ENCODE data around the gene UCKL1. TPM values are rescaled to one million over a fixed set of nuclear protein-coding genes. Genes with fewer than 3 reads are reported as not detected.
A peak's percentile ranks its signal among the peaks of the same experiment; 100 is the strongest.
"Not testable (repeated sequence)": the region's sequence is repeated elsewhere in the genome, so short reads cannot be mapped to it uniquely, and the experiment has no call there.

Gene UCKL1
- total RNA-seq, 3 donors from 2014 or later: 24.2 to 44.9 (median 36.3) TPM

DNA sequence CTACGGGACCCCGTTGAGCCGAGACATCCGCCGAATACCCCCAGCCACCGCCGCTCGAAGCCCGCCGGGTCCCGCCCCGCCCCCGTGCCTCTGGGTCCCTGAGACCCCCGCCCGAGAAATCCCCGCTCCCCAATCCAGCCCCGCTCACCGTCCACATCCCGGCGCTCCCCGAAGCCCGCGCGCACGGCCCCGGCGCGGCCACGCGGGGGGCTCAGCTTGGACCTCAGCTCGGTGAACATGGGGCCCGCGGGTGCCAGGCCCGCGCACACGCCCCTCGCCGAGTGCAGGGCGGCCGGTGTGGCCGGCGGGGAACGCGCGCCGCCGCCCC is 23.0 kb upstream of the UCKL1 start:
- H3K4me3 ChIP-seq: peak overlapping the region; percentile 42 to 99 (median 81)
- no peaks in the 10 kb centered on the region for H3K36me3 ChIP-seq
- no peak for TF ChIP-seq POLR2A (IDR thresholded peaks at IDR 0.05)
- TF ChIP-seq, protein P1, sequence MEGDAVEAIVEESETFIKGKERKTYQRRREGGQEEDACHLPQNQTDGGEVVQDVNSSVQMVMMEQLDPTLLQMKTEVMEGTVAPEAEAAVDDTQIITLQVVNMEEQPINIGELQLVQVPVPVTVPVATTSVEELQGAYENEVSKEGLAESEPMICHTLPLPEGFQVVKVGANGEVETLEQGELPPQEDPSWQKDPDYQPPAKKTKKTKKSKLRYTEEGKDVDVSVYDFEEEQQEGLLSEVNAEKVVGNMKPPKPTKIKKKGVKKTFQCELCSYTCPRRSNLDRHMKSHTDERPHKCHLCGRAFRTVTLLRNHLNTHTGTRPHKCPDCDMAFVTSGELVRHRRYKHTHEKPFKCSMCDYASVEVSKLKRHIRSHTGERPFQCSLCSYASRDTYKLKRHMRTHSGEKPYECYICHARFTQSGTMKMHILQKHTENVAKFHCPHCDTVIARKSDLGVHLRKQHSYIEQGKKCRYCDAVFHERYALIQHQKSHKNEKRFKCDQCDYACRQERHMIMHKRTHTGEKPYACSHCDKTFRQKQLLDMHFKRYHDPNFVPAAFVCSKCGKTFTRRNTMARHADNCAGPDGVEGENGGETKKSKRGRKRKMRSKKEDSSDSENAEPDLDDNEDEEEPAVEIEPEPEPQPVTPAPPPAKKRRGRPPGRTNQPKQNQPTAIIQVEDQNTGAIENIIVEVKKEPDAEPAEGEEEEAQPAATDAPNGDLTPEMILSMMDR (IDR thresholded peaks at IDR 0.05): no peak
- TF ChIP-seq POLR2AphosphoS5 (IDR thresholded peaks at IDR 0.05): no peak
- no peak for DNase-seq (ENCODE audit: low spot score in 2 of 2)
- intact Hi-C loops (cut with DNase I; ENCODE audit: low total_unique reads): loop anchor here (10.0 kb wide), 1 partner anchor 84 kb away; the partner anchor contains the start of gene DNAJC5
- H3K9me3 ChIP-seq: no peaks in the 10 kb centered on the region
- H3K27me3 ChIP-seq: no peaks in the 10 kb centered on the region
- peaks cover 13 to 29% of the 10 kb centered on the region in 2 donors for H3K4me1 ChIP-seq
- H3K27ac ChIP-seq: peak overlapping the region; percentile 66 to 85

DNA sequence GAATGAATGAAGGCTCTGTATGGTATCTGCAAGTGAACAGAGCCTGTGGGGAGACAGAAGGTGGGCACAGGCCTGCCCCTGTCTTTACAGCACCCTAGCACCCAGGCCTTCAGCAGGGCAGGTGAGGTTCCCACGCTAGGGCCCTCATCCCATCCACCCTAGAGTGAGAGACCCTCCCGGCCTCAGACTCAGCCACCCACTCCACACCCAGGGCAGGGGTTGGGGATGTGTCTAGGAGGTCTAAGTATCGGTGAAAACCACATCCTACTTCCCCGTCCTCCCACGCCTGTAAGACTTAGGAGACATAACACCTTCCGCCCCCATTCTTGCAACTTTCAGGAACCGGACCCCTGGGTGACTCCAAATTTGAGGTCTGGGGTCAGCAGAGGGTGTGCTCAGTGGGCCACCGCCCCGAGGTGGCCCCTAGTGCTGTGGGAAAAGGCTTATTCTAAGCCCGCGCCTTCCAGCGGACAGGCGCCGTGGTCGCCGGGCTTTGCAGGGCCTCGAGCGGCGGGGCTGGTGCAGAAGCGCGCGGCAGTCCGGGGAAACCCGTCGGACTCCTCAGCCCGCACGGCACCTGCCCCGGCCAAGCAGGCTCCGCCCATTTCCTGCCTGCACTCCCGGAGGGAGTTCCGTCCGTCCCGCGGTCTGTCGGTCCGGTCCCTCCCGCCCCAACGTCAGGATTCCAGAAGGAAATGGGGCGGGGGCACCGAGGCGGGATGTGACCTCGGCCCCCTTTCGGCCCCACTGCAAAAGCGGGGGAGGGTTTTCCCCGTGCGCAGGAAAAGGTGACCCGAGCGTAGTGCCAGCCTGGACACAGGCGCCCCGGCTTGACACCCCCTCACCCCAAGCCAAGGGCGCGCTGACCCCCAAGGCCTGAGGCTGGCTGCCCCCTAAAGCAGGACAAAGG is 22.4 kb upstream of the UCKL1 start:
- intact Hi-C loops (cut with DNase I; ENCODE audit: low total_unique reads): loop anchor here (10.0 kb wide), 1 partner anchor 84 kb away; the partner anchor contains the start of gene DNAJC5
- Histone ChIP-seq H3K4me3 (peak overlapping the region; percentile 42 to 99 (median 81)), H3K27ac (peak overlapping the region; percentile 66 to 85), H3K27me3 (no peaks in the 10 kb centered on the region), H3K36me3 (no peaks in the 10 kb centered on the region), H3K4me1 (peaks cover 13 to 29% of the 10 kb centered on the region in 2 donors), H3K9me3 (no peaks in the 10 kb centered on the region)
- TF ChIP-seq POLR2AphosphoS5 (IDR thresholded peaks at IDR 0.05) (peak in 1 of 3 donors; percentile 12), POLR2A (IDR thresholded peaks at IDR 0.05) (no peak)
- TF ChIP-seq, protein P1 (IDR thresholded peaks at IDR 0.05): no peak
- peak; percentile 69 to 81 for DNase-seq (ENCODE audit: low spot score in 2 of 2)

DNA sequence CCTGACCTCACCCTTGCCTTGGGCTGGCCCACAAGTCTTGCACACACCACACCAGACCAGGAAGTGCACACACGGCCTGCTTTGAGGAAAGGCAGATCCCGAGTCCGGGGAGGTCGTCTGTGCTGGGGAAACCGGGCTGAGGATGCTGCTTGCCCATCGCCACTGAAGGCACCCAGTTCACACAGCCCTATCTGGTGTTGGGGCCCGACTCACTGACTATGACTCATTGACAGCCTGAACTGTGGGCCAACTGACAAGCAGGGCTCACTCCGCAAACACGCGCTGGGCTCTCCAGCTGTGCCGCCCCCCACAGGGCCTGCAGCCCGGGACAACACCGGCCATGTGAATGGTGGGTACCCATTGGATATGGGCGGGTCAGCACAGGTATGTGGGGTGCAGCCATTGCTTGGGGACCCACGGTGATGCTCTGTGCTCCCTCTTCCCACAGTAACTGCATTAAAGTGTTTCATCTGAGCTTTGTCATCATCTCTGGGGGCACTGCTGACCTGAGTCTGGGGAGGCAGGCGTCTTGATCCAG is 21.6 kb upstream of the UCKL1 start:
- Histone ChIP-seq H3K27me3 (no peaks in the 10 kb centered on the region), H3K4me1 (peaks cover 13 to 28% of the 10 kb centered on the region in 2 donors), H3K9me3 (no peaks in the 10 kb centered on the region), H3K4me3 (no peak overlapping the region), H3K36me3 (no peaks in the 10 kb centered on the region), H3K27ac (no peak overlapping the region)
- no peak for DNase-seq (ENCODE audit: low spot score in 2 of 2)
- intact Hi-C loops (cut with DNase I; ENCODE audit: low total_unique reads): loop anchor here (10.0 kb wide), 1 partner anchor 83 kb away; the partner anchor contains the start of gene DNAJC5
- TF ChIP-seq POLR2A (IDR thresholded peaks at IDR 0.05): no peak
- TF ChIP-seq, protein P1 (IDR thresholded peaks at IDR 0.05): no peak
- no peak for TF ChIP-seq POLR2AphosphoS5 (IDR thresholded peaks at IDR 0.05)

DNA sequence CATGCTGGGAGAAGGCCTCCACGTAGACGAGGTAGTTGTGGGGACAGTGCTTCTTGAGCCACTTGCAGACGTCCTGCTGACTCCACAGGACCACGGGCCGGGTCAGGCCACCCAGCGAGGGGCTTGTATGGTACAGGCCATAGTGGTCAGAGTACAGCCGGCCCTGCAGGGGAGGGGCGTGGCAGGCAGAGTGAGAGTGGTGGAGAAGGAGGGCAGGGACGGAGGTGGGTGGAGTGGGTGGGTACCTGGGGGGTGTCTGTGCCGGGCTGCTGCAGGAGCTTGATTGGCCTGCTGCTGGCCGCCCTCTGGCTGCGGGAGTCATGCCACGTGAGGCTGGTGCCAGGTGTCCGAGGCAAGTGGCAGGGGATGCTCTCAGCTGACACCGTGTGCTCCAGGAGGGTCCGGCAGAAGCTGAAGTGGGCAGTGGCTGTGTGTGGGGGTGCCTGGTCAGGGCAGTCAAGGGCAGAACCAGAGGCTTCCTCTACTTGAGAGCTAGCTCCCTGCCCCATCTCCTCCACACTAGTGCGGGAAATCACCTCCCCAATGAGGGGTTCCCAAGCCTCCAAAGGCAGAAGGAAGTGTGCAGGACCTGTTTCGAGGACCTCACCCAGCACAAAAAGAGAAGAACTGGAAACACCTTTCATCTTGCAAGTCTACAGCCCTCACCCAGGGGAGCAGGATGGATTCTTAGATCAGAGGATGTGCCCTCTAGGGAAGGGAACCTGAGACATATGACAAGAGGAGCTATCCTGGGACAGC is 20.9 kb upstream of the UCKL1 start:
- peaks cover 11 to 22% of the 10 kb centered on the region in 2 donors for H3K4me1 ChIP-seq
- TF ChIP-seq, protein P1 (IDR thresholded peaks at IDR 0.05): no peak
- TF ChIP-seq POLR2AphosphoS5 (IDR thresholded peaks at IDR 0.05) (no peak), POLR2A (IDR thresholded peaks at IDR 0.05) (no peak)
- no peaks in the 10 kb centered on the region for H3K9me3 ChIP-seq
- intact Hi-C loops (cut with DNase I; ENCODE audit: low total_unique reads): loop anchor here (10.0 kb wide), 1 partner anchor 82 kb away; the partner anchor contains the start of gene DNAJC5
- no peaks in the 10 kb centered on the region for H3K27me3 ChIP-seq
- peak in 1 of 2 donors; percentile 16 for DNase-seq (ENCODE audit: low spot score in 2 of 2)
- no peak overlapping the region for H3K4me3 ChIP-seq
- H3K36me3 ChIP-seq: no peaks in the 10 kb centered on the region
- H3K27ac ChIP-seq: no peak overlapping the region

DNA sequence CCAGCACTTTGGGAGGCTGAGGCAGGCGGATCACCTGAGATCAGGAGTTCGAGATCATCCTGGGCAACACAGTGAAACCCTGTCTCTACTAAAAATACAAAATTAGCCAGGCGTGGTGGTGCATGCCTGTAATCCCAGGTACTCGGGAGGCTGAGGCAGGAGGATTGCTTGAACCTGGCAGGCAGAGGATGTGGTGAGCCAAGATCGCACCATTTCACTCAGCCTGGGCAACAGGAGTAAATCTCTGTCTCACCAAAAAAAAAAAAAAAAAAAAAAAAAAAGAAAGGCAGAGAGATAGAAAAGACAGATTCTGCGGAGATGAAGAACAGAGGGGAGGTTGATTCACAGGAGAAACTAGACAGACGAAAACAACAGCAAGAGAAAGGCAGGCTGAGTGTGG is 20.3 kb upstream of the UCKL1 start:
- peaks cover 7 to 17% of the 10 kb centered on the region in 2 donors for H3K4me1 ChIP-seq
- not testable (repeated sequence) for H3K27me3 ChIP-seq, H3K27ac ChIP-seq, H3K4me3 ChIP-seq, H3K36me3 ChIP-seq, H3K9me3 ChIP-seq
- intact Hi-C loops (cut with DNase I; ENCODE audit: low total_unique reads): loop anchor here (10.0 kb wide), 1 partner anchor 82 kb away; the partner anchor contains the start of gene DNAJC5
- DNase-seq (ENCODE audit: low spot score in 2 of 2): peak in 1 of 2 donors; percentile 15
